Islet of Langerhans (tissue), 1 donor: ENCODE results near the gene NKAIN4.

ENCODE experiments used
- FAIRE-seq: peaks from one replicate; lab custom pipeline; 2011; peaks lifted over from hg19 to GRCh38; lab: Jason Lieb, UNC

Gene NKAIN4

DNA sequence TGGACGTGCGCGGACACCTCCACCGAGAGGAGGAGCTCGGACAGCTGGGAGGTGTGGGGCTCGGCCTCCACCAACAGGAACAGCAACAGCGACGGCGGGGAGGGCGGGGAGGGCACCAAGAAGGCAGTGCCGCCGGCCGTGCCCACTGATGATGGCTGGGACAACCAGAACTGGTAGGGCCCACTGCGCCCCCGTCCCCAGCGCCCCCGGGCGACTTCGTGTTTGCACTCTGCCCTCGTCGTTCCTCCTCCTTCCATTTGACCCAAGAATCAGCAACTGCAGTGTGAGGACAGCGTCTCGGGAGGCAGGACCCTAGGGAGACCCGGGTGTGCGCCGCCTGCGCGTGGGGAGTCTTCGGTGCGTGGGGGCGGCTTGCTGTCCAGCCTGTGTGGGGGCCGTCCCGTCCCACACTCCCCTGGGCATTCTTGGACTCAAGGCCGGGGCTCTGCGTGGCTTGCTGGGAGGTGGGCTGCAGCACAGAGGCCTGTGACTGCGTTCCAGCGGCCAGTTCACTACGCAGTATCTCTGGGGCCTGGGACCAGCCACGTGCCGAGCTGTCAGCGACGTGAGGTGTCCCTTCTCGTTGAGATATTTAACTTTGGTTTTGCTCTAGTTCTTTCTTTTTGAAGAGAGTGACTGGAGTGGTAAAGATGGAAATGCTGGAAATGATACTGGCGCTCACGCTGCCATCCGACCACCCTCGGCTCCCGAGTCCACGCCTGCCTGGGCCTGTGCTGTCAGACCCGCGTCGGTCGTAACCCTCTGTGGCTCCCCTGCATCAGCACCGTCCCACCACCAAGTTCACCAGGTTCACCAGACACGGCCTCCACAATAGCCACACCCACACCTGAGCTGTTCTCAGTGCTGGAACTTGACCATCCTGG, 33.7 kb upstream of the NKAIN4 start:
- FAIRE-seq, result no peak

DNA sequence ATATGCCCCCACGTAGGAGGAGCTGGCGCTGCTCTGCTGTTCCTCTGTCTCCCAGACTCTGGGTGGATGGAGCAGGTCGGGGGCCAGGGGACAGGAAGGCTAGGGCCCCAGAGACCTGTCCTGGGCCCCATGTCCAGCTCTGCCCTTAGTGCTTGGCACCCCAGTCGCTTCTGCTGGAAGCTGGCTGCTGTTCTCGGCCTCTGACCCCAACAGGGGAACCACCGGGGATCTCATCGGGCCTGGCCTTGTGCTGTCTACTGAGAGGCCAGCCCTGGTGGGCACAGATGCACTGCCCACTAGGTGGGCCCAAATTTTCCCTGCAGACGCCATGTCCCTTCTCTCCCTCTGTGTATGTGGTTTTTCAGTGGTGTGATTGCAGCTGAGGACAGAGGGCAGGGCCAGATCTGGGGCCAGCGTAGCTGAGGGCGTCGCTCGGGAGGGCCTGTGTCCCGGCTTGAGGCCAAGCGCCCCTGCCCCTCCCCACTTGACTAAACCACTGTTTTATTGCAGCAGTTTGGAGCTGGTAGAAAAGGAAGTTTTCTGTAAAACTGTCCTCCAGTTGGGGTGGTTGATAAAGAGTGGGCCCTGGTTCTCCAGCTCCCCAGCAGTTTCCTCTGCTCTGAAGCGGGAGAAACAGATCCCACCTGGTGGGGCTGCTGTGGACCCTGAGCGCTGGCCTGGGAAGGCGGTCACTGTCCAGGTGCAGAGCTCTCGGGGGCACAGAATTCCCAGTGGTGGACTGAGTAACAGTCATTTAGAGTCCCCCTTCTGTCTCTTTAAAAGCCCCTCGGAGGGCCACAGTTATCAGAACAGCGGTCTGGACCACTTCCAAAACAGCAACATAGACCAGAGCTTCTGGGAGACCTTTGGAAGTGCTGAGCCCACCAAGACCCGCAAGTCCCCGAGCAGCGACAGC, 32.8 kb upstream of the NKAIN4 start:
- FAIRE-seq, result no peak

DNA sequence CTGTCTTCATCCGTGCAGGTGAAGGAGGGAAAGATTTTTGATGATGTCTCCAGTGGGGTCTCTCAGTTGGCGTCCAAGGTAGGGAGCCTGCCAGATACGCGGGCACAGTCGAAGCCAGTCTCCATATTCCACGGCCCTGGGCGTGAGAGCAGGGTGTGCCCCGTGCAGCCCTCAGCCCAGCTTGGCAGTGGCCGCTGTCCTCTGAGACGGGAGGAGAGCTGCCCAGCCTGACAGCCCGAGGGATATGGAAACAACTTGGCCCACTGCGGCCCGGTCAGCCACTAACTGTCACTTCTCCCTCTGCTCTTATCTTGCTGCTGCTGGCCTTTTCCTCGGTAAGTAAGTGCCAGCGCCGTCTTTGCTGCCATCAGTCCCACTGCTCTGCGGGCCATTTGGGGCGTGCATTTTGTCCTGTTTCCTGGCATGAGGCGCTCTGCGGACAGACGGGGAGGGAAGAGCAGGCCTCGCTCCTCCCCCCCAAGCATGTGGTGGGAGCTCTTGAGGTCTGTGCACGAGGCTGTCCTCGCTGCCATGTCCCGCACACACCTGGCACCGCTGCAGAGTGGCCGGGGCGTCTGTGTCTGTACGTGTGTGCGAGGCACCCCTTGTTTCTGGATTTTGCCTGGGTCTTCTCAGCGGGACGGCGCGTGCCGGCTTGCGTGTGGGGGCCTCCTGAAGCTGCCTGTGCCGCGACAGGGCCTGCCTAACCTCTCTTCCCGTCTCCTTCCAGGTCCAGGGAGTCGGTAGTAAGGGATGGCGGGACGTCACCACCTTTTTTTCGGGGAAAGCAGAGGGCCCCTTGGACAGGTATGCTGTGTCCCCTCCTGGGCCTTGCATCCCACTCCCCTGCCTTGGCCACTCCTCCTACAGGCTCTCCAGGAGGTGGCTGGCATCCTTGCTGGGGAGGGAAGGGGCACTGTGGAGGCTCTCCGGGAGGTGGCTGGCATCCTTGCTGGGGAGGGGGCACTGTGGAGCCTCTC, 31.7 kb upstream of the NKAIN4 start:
- FAIRE-seq, result no peak

DNA sequence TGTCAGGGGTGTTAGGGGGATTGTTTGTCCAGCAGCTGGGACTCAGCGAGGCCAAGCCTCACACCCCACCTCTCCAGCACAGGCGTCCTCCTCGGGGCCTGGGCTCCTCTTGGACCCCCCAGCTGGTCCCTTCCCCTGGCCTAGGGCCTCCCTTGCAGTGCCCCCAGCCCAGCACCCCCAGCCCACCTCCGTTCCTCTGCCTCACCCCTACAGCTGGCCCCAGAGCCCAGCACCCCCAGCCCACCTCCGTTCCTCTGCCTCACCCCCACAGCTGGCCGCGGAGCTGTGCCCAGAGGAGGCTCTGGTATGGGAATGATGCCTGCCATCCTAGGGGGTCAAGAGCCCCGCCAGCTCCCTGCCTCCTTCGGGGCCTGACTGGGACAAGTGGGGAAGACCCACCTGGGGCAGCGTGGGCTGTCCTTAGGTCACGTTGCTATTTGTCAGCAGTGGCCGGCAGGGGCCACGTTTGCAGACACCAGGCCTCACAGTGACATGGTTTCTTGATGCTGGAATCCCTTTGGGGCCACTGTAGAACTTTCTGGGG, 30.8 kb upstream of the NKAIN4 start:
- FAIRE-seq, result no peak

DNA sequence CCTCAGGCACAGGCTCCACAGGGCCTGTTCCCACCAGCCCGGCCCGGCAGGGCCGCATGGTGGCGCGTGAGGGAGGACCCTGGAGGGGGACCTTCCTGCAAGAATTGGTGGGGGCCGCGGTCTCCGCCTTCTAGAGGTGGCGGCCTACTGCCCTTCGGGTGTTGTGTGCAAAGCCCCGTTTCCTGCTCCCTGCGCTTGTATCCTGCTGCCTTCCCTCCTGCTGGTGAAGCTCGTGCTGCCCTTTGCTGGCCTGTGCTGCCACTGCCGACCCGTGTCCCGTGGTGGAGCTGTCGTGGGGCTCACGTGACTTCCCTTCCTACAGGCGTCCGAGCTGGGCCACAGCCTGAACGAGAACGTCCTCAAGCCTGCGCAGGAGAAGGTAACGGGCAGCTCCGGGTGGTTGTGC, 30.3 kb upstream of the NKAIN4 start:
- FAIRE-seq, result no peak

DNA sequence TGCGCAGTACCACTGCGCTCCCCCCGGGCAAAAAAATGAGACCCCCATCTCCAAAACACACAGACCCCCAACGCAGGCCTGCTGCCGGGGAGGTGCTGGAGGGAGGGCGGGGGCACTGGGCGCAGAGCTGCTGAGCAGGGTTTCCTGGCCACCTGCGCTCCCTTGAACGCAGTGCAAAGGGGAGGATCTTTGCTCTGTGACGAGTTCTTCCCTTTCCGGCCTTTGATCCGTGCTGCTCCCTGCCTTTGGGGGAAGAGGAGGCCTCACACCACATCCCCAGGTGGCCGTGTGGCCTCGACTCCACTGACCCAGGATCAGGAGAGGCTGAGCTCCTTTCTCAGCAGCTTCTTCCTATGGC, 29.8 kb upstream of the NKAIN4 start:
- no peak for FAIRE-seq

DNA sequence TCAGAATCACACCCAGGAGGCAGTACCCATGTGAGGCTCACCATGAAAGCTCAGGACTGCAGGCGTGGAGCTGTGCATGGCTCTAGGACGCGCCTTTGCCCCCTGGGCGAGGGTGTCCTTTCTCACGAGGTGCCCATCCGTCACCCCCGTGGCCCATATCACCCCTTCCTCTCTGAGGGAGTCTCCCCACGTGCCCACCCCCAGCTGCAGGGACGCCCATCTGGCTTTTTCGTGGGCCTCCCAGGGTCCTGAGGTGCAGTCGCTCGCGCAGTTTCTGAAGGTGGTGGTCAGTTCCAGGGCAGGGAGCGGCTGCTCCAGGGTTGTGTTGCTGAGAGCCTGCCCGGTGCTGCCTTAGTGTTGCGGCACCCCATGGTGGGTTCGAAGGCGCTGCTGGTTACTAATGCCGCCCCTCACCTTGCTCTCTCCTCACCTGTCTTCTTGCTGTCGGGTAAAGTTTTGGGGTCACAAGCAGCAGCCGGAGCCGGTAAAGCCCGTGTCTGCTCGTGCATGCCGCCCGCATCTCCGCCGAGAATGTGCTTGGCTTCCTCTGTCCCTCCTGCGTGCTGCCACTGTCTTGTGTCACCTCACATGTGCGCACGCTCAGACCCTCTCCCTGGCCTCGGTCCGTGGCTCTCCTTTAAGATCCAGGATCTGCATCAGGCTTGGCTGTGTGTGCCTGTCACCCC, 29.3 kb upstream of the NKAIN4 start:
- no peak for FAIRE-seq

DNA sequence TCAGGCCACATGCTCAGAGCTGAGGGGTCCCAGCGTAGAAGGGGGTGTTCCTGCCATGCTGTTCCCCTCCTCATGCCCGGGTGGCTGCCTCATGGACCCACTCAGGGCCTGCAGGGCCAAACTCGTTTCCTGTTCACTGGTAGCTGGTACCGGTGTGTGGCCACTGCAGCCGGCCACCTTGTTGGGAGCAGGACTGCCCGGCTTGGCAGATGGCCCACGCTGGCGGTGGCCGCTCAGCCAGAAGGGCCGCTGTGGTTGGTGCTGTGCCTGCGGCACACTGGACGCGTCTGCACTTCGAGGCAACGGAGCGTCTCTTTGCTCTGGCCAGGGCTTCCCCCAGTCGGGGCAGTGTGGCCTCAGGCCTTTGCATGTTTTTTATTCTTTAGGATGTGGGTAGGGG, 28.7 kb upstream of the NKAIN4 start:
- no peak for FAIRE-seq

DNA sequence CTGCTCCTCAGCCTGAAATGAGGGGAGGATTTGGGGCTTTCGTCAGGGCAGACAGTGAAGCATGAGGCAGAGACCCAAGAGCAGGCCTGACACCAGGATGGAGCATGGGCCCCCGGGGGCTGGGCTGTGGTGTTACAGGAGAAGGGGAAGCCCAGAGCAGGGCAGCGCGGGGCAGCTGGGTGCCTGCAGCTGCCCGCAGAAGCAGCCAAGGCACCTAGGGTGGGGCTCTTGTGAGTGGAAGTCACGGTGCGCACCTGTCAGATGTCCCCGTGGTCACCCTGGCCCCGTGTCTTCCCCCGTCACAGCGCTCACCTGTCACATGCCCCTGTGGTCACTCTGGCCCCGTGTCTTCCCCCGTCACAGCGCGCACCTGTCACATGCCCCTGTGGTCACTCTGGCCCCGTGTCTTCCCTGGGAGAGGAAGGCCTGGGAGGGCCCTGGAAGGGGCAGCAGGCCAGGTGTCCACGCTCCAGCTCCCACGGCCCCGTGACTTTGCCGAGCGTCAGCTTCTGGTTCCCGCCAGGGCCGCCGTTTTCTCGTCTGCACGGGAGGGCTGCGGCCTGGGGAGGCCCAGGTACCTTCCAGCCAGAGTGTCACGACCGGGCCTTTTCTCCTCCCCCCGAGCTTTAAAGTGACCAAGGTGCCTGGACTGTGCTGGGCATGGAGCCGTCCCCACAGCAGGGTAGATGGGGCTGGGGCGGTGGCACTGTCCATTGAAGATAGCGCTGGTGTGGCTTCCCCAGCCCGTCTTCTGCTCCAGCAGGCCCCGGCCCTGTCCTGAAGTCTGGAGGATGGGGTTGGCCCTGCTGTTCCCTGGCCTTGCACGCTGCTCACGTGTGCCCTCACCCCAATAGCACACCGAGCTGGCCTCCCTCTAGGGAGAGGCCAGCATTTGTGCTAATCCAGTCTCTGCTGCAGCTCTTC, 27.7 kb upstream of the NKAIN4 start:
- no peak for FAIRE-seq

DNA sequence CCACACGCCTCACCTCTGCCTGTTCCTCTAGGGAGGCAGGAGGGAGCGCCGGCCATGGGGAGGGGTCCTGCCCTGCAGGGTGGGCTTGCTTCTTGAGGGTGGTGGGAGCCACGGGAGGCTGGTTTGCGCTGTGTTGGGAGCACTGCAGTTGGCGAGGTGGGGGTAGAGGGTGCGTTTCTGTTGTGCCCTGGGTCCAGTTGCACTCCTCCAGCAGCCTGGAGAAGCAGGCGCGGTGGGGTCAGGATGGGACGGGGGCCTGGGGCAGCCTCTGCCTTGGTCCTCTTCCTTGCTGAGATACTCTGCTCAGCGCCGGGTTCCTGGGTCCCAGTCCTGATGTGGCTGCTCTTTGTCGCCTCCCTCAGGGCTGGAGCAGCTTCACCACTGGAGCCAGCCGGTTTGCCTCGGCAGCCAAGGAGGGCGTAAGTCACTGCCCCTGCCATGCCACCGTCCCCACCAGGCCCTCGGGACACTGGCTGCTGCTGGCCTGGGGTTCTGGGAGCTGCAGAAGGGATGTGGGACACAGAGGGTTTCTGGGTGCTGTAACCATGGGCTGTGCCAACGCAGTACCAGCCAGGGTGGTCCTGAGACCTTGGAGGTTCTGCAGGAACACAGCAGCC, 26.8 kb upstream of the NKAIN4 start:
- FAIRE-seq, result no peak

DNA sequence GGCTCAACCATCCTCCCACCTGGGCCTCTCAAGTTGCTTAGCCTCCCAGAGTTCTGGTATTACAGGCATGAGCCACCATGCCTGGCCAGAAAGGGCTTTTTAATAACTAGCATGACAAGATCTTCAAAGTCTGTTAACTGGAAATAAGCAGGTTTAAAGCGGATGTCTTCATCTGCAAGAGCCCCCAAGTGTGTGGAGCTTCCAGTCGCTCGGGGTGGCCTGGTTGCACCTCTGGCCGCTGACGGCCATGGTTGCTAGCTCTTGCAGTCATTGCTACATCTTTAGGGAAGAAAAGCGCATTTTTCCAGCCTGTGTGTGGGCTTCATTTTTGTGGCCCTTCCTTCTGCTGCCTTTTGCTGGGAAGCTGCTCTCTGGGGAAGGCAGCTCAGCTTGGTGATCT, 26.1 kb upstream of the NKAIN4 start:
- no peak for FAIRE-seq

DNA sequence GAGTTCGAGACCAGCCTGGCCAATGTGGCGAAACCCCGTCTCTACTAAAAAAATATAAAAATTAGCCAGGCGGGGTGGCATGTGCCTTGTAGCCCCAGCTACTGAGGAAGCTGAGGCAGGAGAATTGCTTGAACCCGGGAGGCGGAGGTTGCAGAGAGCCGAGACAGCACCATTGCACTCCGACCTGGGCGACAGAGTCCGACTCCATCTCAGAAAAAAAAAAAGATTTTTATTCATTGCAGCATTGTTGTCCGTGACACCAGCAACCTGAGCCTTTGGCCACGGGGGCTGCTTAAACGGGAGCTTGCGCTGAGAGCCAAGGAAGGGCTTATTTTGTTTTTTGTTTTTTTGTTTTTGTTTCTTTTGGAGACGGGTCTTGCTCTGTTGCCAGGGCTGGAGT, 25.7 kb upstream of the NKAIN4 start:
- no peak for FAIRE-seq

DNA sequence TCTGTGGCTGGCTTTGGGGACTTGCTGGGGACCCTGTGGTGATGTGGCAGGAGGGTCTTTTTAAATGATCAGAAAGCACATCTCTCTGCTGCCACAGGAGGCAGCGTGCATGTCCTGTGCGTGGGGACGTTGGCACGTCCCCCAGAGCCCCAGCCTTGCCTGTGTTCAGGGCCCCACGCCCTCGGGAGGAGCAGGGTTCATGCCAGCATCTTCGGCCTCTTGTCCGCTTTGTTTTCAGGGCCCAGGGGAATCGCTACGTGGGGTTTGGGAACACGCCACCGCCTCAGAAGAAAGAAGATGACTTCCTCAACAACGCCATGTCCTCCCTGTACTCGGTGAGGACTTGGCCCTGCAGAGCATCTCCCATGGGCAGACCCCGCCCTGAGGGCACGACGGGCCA, 24.4 kb upstream of the NKAIN4 start:
- no peak for FAIRE-seq

DNA sequence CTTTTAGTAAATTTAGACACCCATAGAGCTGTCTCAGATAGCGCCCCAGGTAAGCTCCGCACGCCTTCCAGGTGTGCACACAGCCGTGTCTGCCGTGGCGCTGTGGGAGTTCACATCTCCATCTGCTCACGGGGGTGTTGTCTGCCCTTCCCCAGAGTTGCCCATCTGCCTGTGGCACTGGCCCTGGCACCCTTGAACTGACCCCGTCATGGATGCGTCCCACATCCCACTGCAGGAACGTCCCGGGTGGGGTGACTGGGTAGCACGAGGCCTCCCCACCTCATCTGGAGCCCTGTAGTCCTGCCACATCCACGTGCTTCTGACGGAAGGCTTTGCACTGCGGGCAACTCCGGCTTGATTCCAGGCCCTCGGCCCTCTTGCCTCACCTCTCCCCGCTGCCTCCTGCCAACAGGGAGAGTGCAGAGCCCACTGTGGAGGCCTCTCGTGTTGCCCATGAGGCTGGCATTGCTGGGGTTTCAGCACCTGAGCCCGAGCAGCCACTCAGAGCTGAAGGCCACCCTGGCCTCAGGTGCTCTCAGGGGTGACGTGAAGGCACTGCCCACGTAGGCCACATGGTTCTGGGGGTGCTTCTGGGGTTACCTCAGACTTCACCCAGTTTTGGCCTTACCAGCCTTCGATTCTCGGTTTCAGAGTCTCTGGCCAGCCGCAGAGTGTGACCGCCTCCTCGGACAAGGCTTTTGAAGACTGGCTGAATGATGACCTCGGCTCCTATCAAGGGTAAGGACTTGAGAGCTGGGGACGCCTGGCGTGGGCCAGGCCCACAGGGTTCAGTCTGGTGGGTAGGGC, 23.4 kb upstream of the NKAIN4 start:
- FAIRE-seq, result no peak

DNA sequence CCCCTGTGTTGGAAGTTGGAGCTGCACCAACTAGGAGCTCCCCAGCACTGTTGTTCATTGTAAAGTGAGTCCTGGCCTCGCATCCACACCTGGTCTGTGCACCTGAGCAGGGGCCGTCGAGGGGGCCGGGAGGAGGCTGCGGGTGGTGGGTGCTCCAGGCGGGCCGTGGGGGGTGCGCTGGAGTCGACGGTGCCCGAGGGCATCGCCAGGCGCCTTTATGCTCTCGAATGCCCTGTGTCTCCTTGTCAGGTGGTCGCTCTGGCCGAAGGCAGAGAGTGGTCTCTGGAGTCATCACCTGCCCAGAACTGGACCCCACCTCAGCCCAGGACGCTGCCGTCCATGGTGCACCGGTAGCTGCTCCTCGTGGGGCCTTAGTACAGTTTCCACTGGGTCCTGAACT, 22.7 kb upstream of the NKAIN4 start:
- no peak for FAIRE-seq

DNA sequence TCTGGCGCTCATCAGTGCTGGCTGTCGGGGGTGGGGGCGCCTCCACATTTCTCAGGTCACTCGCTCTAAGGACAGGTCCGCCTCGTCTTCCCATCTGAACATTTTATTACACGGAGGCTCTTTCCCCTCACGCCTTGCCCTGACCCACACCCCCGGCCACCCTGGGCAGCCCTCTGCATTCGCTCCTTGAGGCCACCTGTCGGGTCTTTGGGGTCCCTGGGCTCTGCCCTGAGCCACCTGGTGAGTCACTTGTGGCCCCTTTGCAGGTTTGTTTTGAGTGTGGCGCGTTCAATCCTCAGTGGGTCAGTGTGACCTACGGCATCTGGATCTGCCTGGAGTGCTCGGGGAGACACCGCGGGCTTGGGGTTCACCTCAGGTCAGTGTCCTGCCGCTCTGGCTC, 21.6 kb upstream of the NKAIN4 start:
- no peak for FAIRE-seq

DNA sequence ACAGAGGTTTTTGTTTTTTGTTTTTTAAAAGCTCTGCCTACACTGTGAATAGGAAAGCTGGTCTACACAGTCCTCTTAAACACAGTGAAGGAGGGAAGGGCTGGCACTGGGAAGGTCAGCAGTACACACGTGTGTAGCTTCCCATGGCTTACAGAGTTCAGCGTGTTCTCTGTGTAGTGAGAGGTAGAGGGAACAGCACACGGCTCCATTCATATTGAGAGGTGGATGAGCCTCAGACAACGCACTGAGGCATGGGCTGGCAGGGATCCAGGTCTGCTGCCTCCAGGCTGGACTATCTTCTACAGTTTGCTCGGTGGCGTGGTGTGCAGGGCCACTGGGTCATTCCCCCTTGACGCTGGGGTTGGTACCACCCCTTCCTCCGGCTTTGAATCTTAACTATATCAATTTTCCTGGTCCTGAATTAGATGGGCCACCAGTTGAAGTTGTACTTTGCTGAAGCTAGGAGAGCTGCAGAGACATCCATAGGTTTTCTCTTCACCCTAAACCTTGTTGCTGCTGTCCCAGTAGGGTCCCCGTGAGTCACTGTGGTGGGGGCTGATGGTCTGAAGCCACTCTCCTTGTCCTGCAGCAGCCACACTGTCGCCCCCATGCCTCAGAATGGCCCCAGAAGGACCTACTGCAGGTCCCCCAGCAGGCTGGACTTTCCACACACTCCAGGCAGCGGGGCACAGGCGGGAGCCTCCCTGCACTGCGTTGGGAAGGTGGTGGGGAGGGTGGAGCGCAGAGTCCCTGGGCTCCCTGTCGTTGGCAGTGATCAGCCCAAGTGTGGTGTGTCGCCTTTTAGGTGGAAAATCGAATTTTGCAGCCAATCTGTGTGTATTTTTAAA, 20.3 kb upstream of the NKAIN4 start:
- no peak for FAIRE-seq
